ENCODE results near the gene TRAK1.

DNA sequence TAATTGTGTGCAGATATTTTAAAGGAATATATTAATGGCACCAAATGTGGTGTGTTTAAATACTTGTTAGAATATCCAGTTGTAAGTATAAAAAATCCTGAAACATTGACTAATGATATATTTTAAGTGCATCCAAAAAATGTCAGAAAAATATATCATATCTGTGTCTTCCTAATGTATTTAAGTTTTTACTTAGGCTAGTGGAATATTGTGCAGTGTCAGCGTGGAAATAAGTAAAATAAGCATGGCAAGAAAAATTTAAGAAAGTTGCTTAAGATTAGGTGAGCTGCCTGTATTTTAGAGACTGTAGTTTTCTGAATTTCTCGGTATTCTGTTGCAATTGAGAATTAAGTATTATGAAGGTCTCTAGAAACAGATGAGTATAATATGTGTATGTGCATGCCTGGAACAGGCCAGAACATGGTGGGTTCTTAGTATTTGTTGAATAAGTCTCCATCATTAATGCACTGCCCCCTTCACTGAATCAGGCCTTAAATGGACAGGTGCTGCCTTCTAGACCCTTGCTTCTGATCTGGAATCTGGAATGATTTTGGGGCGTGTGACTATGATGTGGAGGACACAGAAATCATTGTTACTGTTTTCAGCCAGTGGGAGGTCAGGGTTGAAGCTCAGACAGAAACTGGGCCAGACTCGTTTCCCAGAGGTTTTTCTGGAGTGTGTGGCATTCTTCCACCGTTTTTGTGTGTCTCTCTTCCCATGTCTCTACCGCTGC, 86.1 kb downstream of the TRAK1 start:
- TF ChIP-seq, protein P1, sequence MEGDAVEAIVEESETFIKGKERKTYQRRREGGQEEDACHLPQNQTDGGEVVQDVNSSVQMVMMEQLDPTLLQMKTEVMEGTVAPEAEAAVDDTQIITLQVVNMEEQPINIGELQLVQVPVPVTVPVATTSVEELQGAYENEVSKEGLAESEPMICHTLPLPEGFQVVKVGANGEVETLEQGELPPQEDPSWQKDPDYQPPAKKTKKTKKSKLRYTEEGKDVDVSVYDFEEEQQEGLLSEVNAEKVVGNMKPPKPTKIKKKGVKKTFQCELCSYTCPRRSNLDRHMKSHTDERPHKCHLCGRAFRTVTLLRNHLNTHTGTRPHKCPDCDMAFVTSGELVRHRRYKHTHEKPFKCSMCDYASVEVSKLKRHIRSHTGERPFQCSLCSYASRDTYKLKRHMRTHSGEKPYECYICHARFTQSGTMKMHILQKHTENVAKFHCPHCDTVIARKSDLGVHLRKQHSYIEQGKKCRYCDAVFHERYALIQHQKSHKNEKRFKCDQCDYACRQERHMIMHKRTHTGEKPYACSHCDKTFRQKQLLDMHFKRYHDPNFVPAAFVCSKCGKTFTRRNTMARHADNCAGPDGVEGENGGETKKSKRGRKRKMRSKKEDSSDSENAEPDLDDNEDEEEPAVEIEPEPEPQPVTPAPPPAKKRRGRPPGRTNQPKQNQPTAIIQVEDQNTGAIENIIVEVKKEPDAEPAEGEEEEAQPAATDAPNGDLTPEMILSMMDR (IDR thresholded peaks at IDR 0.05), result no peak
- TF ChIP-seq POLR2AphosphoS5 (IDR thresholded peaks at IDR 0.05), result no peak
